SK-N-SH (cell line): Measurements from ENCODE around the gene CCDC107.

Experiments used
- EZH2phosphoT487 ChIP-seq: fragments of 200-600 bp; sonication (generic); IDR thresholded peaks from 2 replicates; pipeline ENCODE4 v1.6.1; 2017; ENCODE audit warnings: low read depth, mixed run types, mild to moderate bottlenecking, antibody characterized with exemption, moderate library complexity, borderline replicate concordance
- POLR2AphosphoS5 ChIP-seq: IDR thresholded peaks from 2 replicates; pipeline ENCODE4 v1.6.1; 2012; ENCODE audit warnings: low read depth, low read length

- TF ChIP-seq POLR2AphosphoS5 (no peak), EZH2phosphoT487 (no peak)
Observed at GRCh38 chr9:35666045-35666444, 8.0 kb downstream of the CCDC107 start.
